K562 (cell line): Measurements from ENCODE around the gene ARHGEF7.

Experiments
- CBFB ChIP-seq: sonication (generic); formaldehyde crosslinking; IDR thresholded peaks from 2 replicates; pipeline ENCODE4 v1.4.0; 2020; ENCODE audit warnings: mild to moderate bottlenecking, missing genetic modification reagents
- FIP1L1 ChIP-seq: fragments of 200-400 bp; formaldehyde crosslinking; IDR thresholded peaks from 2 replicates; pipeline ENCODE4 v1.6.1; 2018; ENCODE audit warnings: mild to moderate bottlenecking, low read depth, low read length; ENCODE audit not compliant: poor library complexity, severe bottlenecking
- FOSL1 ChIP-seq: fragments of 200-800 bp; sonication (Bioruptor generic); conservative IDR thresholded peaks from 2 replicates; pipeline ENCODE4 v1.6.1; 2016; ENCODE audit warnings: missing genetic modification characterization, missing compliant biosample characterization
- MAFK ChIP-seq: IDR thresholded peaks from 2 replicates; pipeline ENCODE4 v1.6.1; 2011; ENCODE audit warnings: low read length, improper control_type of control experiment
- ZNF263 ChIP-seq: sonication (generic); formaldehyde crosslinking; IDR thresholded peaks from 2 replicates; pipeline ENCODE4 v1.8.0; 2022; ENCODE audit warnings: mild to moderate bottlenecking, missing genetic modification reagents, borderline replicate concordance
- TF ChIP-seq, protein P1 (sequence below), 3 experiments: IDR thresholded peaks in 2 of 3; conservative IDR thresholded peaks in 1 of 3; 2 replicates each; pipeline ENCODE4 v1.5.1; 2011 to 2012; ENCODE audit warnings: low read length in 3 of 3, mild to moderate bottlenecking in 3 of 3, control low read depth in 2 of 3, improper control_type of control experiment in 1 of 3, inconsistent platforms in 1 of 3, low read depth in 1 of 3, mixed read lengths in 1 of 3, moderate library complexity in 1 of 3; ENCODE audit not compliant: insufficient read depth in 2 of 3

DNA sequence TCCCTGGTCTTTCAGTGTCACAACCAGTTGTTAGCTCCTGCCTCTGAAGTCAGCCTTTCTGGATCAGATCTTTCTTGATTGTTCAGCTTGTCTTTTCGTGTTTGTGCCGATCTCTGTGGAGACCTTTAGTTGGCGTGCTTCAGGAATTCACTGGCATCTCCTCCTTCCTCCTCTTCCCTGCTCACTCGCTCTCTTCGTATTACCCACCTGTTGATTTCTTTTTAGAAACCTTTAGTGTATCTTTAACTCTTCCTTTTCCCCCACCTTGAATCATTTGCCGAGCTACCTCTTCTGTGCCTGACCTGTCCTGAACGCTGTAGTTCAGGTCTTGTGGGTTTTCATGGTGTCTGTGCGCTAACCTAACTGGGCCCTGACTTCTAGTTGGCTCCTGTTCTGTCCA lies 141.3 kb downstream of the ARHGEF7 start:
- TF ChIP-seq, protein P1, sequence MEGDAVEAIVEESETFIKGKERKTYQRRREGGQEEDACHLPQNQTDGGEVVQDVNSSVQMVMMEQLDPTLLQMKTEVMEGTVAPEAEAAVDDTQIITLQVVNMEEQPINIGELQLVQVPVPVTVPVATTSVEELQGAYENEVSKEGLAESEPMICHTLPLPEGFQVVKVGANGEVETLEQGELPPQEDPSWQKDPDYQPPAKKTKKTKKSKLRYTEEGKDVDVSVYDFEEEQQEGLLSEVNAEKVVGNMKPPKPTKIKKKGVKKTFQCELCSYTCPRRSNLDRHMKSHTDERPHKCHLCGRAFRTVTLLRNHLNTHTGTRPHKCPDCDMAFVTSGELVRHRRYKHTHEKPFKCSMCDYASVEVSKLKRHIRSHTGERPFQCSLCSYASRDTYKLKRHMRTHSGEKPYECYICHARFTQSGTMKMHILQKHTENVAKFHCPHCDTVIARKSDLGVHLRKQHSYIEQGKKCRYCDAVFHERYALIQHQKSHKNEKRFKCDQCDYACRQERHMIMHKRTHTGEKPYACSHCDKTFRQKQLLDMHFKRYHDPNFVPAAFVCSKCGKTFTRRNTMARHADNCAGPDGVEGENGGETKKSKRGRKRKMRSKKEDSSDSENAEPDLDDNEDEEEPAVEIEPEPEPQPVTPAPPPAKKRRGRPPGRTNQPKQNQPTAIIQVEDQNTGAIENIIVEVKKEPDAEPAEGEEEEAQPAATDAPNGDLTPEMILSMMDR (IDR thresholded peaks at IDR 0.05 in 2 of 3, conservative IDR thresholded peaks at IDR 0.05 in 1 of 3; ENCODE audit: insufficient read depth in 2 of 3, low read depth in 1 of 3, low read length in 3 of 3) = no peak
- TF ChIP-seq ZNF263 (CRISPR knock-in tag) (no peak), CBFB (no peak), FOSL1 (tag) (no peak), MAFK (no peak), FIP1L1 (no peak)
